GM23248 (cell line): Measurements from ENCODE around the gene PEMT. TPM values are rescaled to one million over a fixed set of nuclear protein-coding genes. Genes with fewer than 3 reads are reported as not detected.

Experiments used
- DNase-seq: peaks from one replicate; pipeline ENCODE4 v3.0.0-alpha.2; 2015
- H2AFZ ChIP-seq: fragments of 200-600 bp; sonication (generic); 2 replicates; pipeline ENCODE4 v1.6.1; 2016; ENCODE audit warnings: antibody characterized with exemption
- H3F3A ChIP-seq: fragments of 200-600 bp; sonication (generic); 2 replicates; pipeline ENCODE4 v1.6.1; 2016; ENCODE audit warnings: mild to moderate bottlenecking, antibody characterized with exemption, mixed run types; ENCODE audit not compliant: insufficient read depth
- H3K27ac ChIP-seq: fragments of 200-600 bp; sonication (generic); 2 replicates; pipeline ENCODE4 v1.5.1; 2016; ENCODE audit warnings: mild to moderate bottlenecking
- H3K27me3 ChIP-seq: fragments of 200-600 bp; sonication (generic); replicated peaks from 2 replicates; pipeline ENCODE4 v1.6.1; 2016; ENCODE audit warnings: mild to moderate bottlenecking; ENCODE audit not compliant: insufficient read depth
- H3K36me3 ChIP-seq: fragments of 200-600 bp; sonication (generic); 2 replicates; pipeline ENCODE4 v1.6.1; 2016; ENCODE audit warnings: low read depth, mild to moderate bottlenecking
- H3K4me1 ChIP-seq: fragments of 200-600 bp; sonication (generic); 2 replicates; pipeline ENCODE4 v1.6.1; 2016; ENCODE audit warnings: mild to moderate bottlenecking; ENCODE audit not compliant: insufficient read depth
- H3K4me2 ChIP-seq: fragments of 200-600 bp; sonication (generic); one replicate; pipeline ENCODE4 v1.6.1; 2016; ENCODE audit warnings: mild to moderate bottlenecking; ENCODE audit not compliant: unreplicated experiment
- H3K4me3 ChIP-seq: fragments of 200-600 bp; sonication (generic); 2 replicates; pipeline ENCODE4 v1.5.1; 2016; ENCODE audit warnings: mild to moderate bottlenecking
- H3K79me2 ChIP-seq: fragments of 200-600 bp; sonication (generic); 2 replicates; pipeline ENCODE4 v1.6.1; 2016; ENCODE audit warnings: mild to moderate bottlenecking; ENCODE audit not compliant: insufficient read depth
- H3K9ac ChIP-seq: fragments of 200-600 bp; sonication (generic); 2 replicates; pipeline ENCODE4 v1.6.1; 2016; ENCODE audit warnings: mild to moderate bottlenecking
- H3K9me2 ChIP-seq: fragments of 200-600 bp; sonication (generic); 2 replicates; pipeline ENCODE4 v1.6.1; 2016; ENCODE audit warnings: mixed run types, mild to moderate bottlenecking, moderate library complexity; ENCODE audit not compliant: insufficient read depth
- H3K9me3 ChIP-seq: fragments of 200-600 bp; sonication (generic); one replicate; pipeline ENCODE4 v1.6.1; 2017; ENCODE audit warnings: low read depth
- H4K20me1 ChIP-seq: fragments of 200-600 bp; sonication (generic); 2 replicates; pipeline ENCODE4 v1.6.0; 2016; ENCODE audit not compliant: insufficient read depth
- EZH2 ChIP-seq: fragments of 200-600 bp; sonication (generic); IDR thresholded peaks from 2 replicates; pipeline ENCODE4 v1.6.1; 2018; ENCODE audit warnings: antibody characterized with exemption, mild to moderate bottlenecking; ENCODE audit not compliant: insufficient read depth, poor library complexity, severe bottlenecking
- EZH2phosphoT487 ChIP-seq: fragments of 200-600 bp; sonication (generic); IDR thresholded peaks from 2 replicates; pipeline ENCODE4 v1.6.1; 2018; ENCODE audit warnings: antibody characterized with exemption, moderate library complexity, mild to moderate bottlenecking, low read depth; ENCODE audit not compliant: insufficient read depth
- WGBS, 2 experiments: methylation state at CpG; one replicate each; pipeline ENCODE4 v1.1.6; 2015 to 2017; ENCODE audit warnings: low lambda C conversion rate in 2 of 2, low coverage in 1 of 2; ENCODE audit errors: missing lambda C conversion rate in 2 of 2; 5-methylcytosine and 5-hydroxymethylcytosine counted together
- in situ Hi-C: fragments of 300-500 bp; cut with MboI; formaldehyde crosslinking; loops from 2 replicates; pipeline ENCODE4 v1.15.0; 2020
- polyA plus RNA-seq: library from polyadenylated mRNA; unstranded; fragments of >200 nt; fragmentation: Nextera tagmentation; extraction: Ambion mirVana; gene quantifications from 2 replicates; pipeline ENCODE4 v1.2.1, GENCODE V29; 2016
- total RNA-seq: library from RNA; depleted of rRNA; stranded (reverse); fragments of >200 nt; shearing (Covaris generic); gene quantifications from 2 replicates; pipeline ENCODE4 v1.2.3, GENCODE V29; 2014

PEMT gene
- total and polyA plus RNA-seq, 2 experiments from 2014 or later: 62.0 to 68.7 TPM

DNA sequence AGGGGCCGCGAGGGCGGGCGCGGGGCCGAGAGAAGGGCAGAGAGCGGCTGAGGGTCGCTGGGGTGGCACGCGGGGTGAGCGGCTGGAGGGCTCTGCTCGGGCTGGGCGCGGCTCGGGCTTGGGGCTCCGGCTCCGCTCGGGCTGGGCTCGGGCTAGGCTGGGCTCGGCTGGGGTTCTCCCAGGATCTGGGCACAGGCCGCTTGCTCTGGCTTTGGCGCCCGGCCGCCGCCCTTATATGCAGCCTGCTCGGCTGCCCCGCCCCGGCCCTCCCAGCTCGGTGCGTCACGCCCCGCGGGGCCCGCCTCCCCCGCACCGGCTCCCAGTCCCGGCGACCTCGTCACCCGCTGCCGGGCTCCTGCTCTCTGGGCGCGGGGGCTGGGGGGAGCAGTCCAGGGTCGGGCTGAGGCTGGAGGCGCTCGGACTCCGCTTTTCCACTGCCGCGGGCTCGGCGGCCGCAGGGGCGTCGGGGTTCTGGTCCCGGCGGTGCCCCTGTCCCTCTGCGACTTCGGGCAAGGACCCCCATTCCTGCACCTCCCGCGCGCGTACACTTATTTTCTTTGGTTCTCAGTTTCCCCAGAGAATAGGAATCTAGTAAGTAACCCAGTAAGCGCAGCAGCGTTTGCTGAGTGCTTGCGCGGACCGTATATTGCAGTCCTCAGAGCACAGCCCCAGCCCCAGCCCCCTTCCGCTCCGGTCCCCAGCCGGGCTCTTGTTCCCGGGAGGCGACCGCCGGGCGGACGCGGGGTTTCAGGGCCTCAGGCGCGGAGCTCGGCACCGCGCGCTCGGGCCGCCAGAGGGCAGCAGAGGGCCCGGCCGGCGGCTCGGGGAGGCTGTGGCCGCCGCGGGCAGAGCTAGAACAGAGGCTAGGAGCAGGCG, 95.1 kb downstream of the PEMT start, which contains the start of gene RASD1:
RASD1 (minus strand) TSS at position 207 of the 876 bp plus-strand sequence. CDS start 214 bp downstream, outside the sequence.
- H3K36me3 ChIP-seq: no peaks in the 10 kb centered on the region
- peaks cover 6% of the 10 kb centered on the region; the same call in 1 of the 2 replicates for H3F3A ChIP-seq
- no peak for TF ChIP-seq EZH2
- no peak for TF ChIP-seq EZH2phosphoT487
- H3K4me3 ChIP-seq: peak within 1 kb of the TSS; percentile 85
- in situ Hi-C loops: loop anchor here (10.0 kb wide), 1 partner anchor 142 kb away; no protein-coding TSS in a partner anchor
- peak; percentile 97 for DNase-seq
- H3K27ac ChIP-seq: peak within 1 kb of the TSS; percentile 55
- peak within 1 kb of the TSS; percentile 79 for H3K9ac ChIP-seq
- WGBS, 2 experiments: 1 to 2% methylated on average over 65 to 86 of the region's 93 CpGs
- H3K4me1 ChIP-seq: peaks cover 3% of the 10 kb centered on the region; the same call in 1 of the 2 replicates
- peak within 1 kb of the TSS; percentile 92 for H2AFZ ChIP-seq
- no peaks in the 10 kb centered on the region for H3K9me2 ChIP-seq
- H3K9me3 ChIP-seq: no peaks in the 10 kb centered on the region
- H3K4me2 ChIP-seq: peak within 1 kb of the TSS; percentile 97
- no peaks in the 10 kb centered on the region for H4K20me1 ChIP-seq
- H3K79me2 ChIP-seq: no peaks in the 10 kb centered on the region
- no peaks in the 10 kb centered on the region for H3K27me3 ChIP-seq

DNA sequence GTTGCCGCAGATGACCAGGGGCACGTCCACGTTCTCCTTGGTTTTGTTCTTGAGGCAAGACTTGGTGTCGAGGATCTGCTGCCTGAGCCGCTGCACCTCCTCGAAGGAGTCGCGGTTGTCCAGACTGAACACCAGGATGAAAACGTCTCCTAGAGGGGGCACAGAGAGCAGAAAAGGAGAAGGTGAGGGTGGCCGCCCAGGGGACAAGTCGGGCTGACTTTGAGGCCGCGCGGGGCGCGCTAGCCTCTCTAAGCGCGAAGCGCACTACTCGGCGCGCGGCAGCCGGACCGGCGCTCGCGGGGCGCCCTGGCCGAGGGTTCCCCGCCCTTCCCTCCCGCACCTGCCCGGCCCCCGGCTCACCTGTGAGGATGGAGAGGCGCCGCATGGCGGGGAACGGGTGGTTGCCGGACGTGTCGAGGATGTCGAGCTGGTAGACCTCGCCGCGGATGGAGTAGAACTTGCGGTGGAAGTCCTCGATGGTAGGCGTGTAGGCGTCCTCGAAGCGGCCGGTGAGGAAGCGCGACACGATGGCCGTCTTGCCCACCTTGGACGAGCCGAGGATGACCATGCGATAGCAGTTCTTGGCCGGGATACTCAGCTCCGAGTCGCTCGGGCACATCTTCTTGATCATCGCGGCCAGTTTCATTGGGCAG, 95.8 kb downstream of the PEMT start:
- peaks cover 3% of the 10 kb centered on the region; the same call in 1 of the 2 replicates for H3K4me1 ChIP-seq
- no peaks in the 10 kb centered on the region for H3K27me3 ChIP-seq
- peak overlapping the region; percentile 97 for H3K4me2 ChIP-seq
- no peaks in the 10 kb centered on the region for H3K9me3 ChIP-seq
- peaks cover 6% of the 10 kb centered on the region; the same call in 1 of the 2 replicates for H3F3A ChIP-seq
- peak overlapping the region; percentile 81 for H2AFZ ChIP-seq
- H3K36me3 ChIP-seq: no peaks in the 10 kb centered on the region
- peak overlapping the region; percentile 79 for H3K9ac ChIP-seq
- TF ChIP-seq EZH2phosphoT487: no peak
- 1 to 3% methylated on average over 46 to 51 of the region's 65 CpGs for WGBS, 2 experiments
- H4K20me1 ChIP-seq: no peaks in the 10 kb centered on the region
- peak; percentile 56 for DNase-seq
- H3K4me3 ChIP-seq: peak overlapping the region; percentile 85
- no peaks in the 10 kb centered on the region for H3K79me2 ChIP-seq
- H3K9me2 ChIP-seq: no peaks in the 10 kb centered on the region
- H3K27ac ChIP-seq: no peak overlapping the region
- in situ Hi-C loops: loop anchor here (10.0 kb wide), 1 partner anchor 141 kb away; no protein-coding TSS in a partner anchor

DNA sequence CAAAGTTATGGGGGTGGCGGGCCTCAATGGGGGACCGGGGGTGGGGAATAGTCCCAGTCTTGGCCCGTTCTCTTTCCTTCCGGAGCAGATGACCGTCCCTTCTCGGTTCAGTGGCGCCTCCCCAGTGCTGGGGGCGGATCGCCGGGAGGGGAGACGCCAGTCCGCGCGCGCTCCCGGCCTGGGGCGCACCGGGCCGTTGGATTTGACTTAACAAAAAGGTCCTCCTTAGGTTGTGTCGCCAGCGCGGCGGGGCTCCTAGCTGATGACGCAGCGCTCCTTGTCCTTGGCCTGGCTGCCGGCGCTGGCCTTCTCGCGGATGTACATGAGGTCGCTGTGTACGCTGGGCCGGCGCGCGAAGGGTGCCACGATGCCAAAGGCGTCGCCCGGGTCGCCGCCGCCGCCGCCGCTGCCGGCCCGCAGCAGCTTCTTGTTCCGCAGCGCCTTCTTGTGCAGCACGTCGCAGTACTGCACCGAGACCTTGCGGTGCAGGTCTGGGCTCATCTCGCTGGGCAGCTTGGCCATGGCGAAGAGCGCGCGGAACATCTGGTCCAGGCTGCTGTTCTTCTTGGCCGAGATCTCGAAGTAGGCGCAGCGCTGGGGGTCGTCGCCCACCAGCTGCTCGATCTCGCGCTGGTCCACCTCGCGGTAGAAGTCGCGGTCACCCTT, 96.5 kb downstream of the PEMT start:
- H3K27ac ChIP-seq: no peak overlapping the region
- H3K9me2 ChIP-seq: no peaks in the 10 kb centered on the region
- H3K79me2 ChIP-seq: no peaks in the 10 kb centered on the region
- H2AFZ ChIP-seq: peak overlapping the region; percentile 81
- TF ChIP-seq EZH2 (no peak), EZH2phosphoT487 (no peak)
- peaks cover 3% of the 10 kb centered on the region; the same call in 1 of the 2 replicates for H3K4me1 ChIP-seq
- H3K27me3 ChIP-seq: no peaks in the 10 kb centered on the region
- no peaks in the 10 kb centered on the region for H3K9me3 ChIP-seq
- no peaks in the 10 kb centered on the region for H3K36me3 ChIP-seq
- DNase-seq: peak; percentile 81
- WGBS, 2 experiments: 1 to 2% methylated on average over 50 to 66 of the region's 71 CpGs
- H3K4me2 ChIP-seq: peak overlapping the region; percentile 97
- peaks cover 6% of the 10 kb centered on the region; the same call in 1 of the 2 replicates for H3F3A ChIP-seq
- peak overlapping the region; percentile 85 for H3K4me3 ChIP-seq
- H3K9ac ChIP-seq: peak overlapping the region; percentile 79
- in situ Hi-C loops: loop anchor here (10.0 kb wide), 1 partner anchor 140 kb away; no protein-coding TSS in a partner anchor
- H4K20me1 ChIP-seq: no peaks in the 10 kb centered on the region

DNA sequence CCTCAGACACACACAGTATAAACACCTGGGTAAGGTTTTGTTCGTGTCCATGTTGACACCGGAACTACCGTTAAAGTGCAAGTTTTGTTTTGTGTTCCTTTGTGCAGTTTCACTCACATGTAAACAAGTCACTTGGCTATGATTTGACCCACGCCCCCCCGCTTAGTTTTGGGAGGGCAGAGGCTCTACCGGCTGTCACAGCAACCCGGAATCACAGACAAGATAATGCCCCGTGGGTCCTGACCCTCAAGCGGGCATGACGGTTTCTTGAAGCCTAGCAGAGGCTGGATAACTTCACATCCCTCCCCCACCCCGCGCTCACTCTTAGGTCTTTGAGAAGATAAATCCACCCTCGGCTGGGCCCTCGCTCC, 97.0 kb downstream of the PEMT start:
- Histone ChIP-seq H3K9ac (peak overlapping the region; percentile 79), H3F3A (peaks cover 6% of the 10 kb centered on the region; the same call in 1 of the 2 replicates), H3K4me2 (peak overlapping the region; percentile 97), H4K20me1 (no peaks in the 10 kb centered on the region), H3K4me1 (peaks cover 3% of the 10 kb centered on the region; the same call in 1 of the 2 replicates), H3K9me2 (no peaks in the 10 kb centered on the region), H3K9me3 (no peaks in the 10 kb centered on the region), H3K36me3 (no peaks in the 10 kb centered on the region), H3K79me2 (no peaks in the 10 kb centered on the region), H3K4me3 (peak overlapping the region; percentile 85), H3K27ac (no peak overlapping the region), H3K27me3 (no peaks in the 10 kb centered on the region), H2AFZ (peak overlapping the region; percentile 81)
- in situ Hi-C loops: loop anchor here (10.0 kb wide), 1 partner anchor 140 kb away; no protein-coding TSS in a partner anchor
- 11 to 12% methylated on average over 14 of the region's 14 CpGs for WGBS, 2 experiments
- DNase-seq: peak; percentile 44
- no peak for TF ChIP-seq EZH2
- TF ChIP-seq EZH2phosphoT487: no peak
